GM12875 (cell line): Measurements from ENCODE around the gene RNF223.

Experiments used
- H3K4me3 ChIP-seq: one replicate; pipeline ENCODE4 v1.5.1; 2011; ENCODE audit warnings: low read depth, low read length, control low read depth
- TF ChIP-seq, protein P1 (sequence below): IDR thresholded peaks from 2 replicates; pipeline ENCODE4 v1.5.1; 2011; ENCODE audit warnings: low read depth, mild to moderate bottlenecking, control low read depth, inconsistent platforms, low read length, moderate library complexity, borderline replicate concordance; ENCODE audit not compliant: insufficient read depth

RNF223 gene

GRCh38 chr1:1021920-1022259 lies 52.2 kb downstream of the RNF223 start:
- H3K4me3 ChIP-seq = no peak overlapping the region
- TF ChIP-seq, protein P1, sequence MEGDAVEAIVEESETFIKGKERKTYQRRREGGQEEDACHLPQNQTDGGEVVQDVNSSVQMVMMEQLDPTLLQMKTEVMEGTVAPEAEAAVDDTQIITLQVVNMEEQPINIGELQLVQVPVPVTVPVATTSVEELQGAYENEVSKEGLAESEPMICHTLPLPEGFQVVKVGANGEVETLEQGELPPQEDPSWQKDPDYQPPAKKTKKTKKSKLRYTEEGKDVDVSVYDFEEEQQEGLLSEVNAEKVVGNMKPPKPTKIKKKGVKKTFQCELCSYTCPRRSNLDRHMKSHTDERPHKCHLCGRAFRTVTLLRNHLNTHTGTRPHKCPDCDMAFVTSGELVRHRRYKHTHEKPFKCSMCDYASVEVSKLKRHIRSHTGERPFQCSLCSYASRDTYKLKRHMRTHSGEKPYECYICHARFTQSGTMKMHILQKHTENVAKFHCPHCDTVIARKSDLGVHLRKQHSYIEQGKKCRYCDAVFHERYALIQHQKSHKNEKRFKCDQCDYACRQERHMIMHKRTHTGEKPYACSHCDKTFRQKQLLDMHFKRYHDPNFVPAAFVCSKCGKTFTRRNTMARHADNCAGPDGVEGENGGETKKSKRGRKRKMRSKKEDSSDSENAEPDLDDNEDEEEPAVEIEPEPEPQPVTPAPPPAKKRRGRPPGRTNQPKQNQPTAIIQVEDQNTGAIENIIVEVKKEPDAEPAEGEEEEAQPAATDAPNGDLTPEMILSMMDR = no peak

GRCh38 chr1:1021010-1021919 lies 52.8 kb downstream of the RNF223 start:
- no peak overlapping the region for H3K4me3 ChIP-seq

More at GRCh38 chr1:1021010-1021919, 52.8 kb downstream of the RNF223 start:
- TF ChIP-seq, protein P1 = no peak
